ENCODE measurements around the gene CEBPE. TPM values are rescaled to one million over a fixed set of nuclear protein-coding genes. Genes with fewer than 3 reads are reported as not detected.

CEBPE gene
- total and polyA plus RNA-seq, 2 donors (not counting 3 experiments of a cell fraction or from before 2014, with no cell fraction given), result not detected

DNA sequence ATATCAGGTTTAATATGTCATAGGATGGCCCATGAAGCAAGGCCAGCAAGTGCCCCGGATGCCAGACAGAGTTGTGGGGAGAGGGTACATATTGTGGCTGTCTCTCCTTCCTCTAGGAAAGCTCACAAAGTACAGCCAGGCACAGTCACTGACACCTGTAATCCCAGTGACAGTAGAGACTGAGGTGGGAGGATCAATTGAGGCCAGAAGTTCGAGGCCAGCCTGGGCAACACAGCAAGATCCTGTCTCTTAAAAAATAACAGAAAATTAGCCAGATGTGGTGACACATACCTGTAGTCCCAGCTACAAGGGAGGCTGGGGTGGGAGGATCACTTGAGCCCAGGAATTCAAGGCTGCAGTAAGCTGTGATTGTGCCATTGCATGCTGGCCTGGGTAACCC, 32.3 kb upstream of the CEBPE start:
- Histone ChIP-seq H3K27ac (ENCODE audit: insufficient read depth, low read depth, low read length) (no peak overlapping the region), H3K9me1 (replicated peaks; ENCODE audit: control insufficient read depth, extremely low read depth, insufficient read depth, low read length) (no peaks in the 10 kb centered on the region), H3K79me2 (ENCODE audit: control insufficient read depth, insufficient read depth, low read length) (no peaks in the 10 kb centered on the region), H3K4me2 (ENCODE audit: insufficient read depth, low read length) (no peak overlapping the region), H3K4me3 (replicated peaks in 1 of 3; ENCODE audit: insufficient read depth in 1 of 3, low read depth in 1 of 3, low read length in 3 of 3) (no peak overlapping the region), H3K27me3 (ENCODE audit: control insufficient read depth in 2 of 2, insufficient read depth in 2 of 2, low read length in 2 of 2) (no peaks in the 10 kb centered on the region), H3K9ac (replicated peaks; ENCODE audit: extremely low read depth, insufficient read depth, low read length) (no peak overlapping the region), H4K20me1 (replicated peaks; ENCODE audit: control insufficient read depth, extremely low read depth, insufficient read depth, low read length) (no peaks in the 10 kb centered on the region), H2AFZ (ENCODE audit: low read depth, low read length) (no peak overlapping the region), H3K9me3 (replicated peaks; ENCODE audit: control insufficient read depth, insufficient read depth, low read length) (no peaks in the 10 kb centered on the region), H3K36me3 (ENCODE audit: control insufficient read depth in 2 of 2, extremely low read depth in 1 of 2, insufficient read depth in 2 of 2, low read length in 2 of 2) (no peaks in the 10 kb centered on the region), H3K4me1 (ENCODE audit: control insufficient read depth, extremely low read depth, insufficient read depth, low read length) (peaks cover 17% of the 10 kb centered on the region)
- no peak for DNase-seq (ENCODE audit: low read depth, low spot score)
- ChIA-PET POLR2A (interaction anchor here (0.7 kb wide), 1 partner anchor 30 kb away, joined by 11 read pairs; no protein-coding TSS in a partner anchor), CTCF (interaction anchor here (2.6 kb wide), 1 partner anchor 30 kb away, joined by 24 read pairs; no protein-coding TSS in a partner anchor)
- intact Hi-C loops (cut with micrococcal nuclease), result no loop called here
- no peak for FAIRE-seq
- TF ChIP-seq POLR2A (IDR thresholded peaks at IDR 0.05; ENCODE audit: low read depth, low read length) (no peak), EZH2 (IDR thresholded peaks at IDR 0.05; ENCODE audit: borderline replicate concordance, low read depth, low read length, severe bottlenecking) (no peak), GATA2 (IDR thresholded peaks at IDR 0.05; ENCODE audit: insufficient read depth, insufficient read length, low read depth, low read length) (no peak), MYC (IDR thresholded peaks at IDR 0.05; ENCODE audit: low read depth, low read length) (no peak)
- TF ChIP-seq, protein P1, sequence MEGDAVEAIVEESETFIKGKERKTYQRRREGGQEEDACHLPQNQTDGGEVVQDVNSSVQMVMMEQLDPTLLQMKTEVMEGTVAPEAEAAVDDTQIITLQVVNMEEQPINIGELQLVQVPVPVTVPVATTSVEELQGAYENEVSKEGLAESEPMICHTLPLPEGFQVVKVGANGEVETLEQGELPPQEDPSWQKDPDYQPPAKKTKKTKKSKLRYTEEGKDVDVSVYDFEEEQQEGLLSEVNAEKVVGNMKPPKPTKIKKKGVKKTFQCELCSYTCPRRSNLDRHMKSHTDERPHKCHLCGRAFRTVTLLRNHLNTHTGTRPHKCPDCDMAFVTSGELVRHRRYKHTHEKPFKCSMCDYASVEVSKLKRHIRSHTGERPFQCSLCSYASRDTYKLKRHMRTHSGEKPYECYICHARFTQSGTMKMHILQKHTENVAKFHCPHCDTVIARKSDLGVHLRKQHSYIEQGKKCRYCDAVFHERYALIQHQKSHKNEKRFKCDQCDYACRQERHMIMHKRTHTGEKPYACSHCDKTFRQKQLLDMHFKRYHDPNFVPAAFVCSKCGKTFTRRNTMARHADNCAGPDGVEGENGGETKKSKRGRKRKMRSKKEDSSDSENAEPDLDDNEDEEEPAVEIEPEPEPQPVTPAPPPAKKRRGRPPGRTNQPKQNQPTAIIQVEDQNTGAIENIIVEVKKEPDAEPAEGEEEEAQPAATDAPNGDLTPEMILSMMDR (IDR thresholded peaks at IDR 0.05; ENCODE audit: extremely low read depth in 1 of 2, insufficient read depth in 1 of 2, low read depth in 1 of 2, low read length in 2 of 2), result no peak
- TF ChIP-seq, protein P2, sequence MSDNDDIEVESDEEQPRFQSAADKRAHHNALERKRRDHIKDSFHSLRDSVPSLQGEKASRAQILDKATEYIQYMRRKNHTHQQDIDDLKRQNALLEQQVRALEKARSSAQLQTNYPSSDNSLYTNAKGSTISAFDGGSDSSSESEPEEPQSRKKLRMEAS (IDR thresholded peaks at IDR 0.05; ENCODE audit: insufficient read depth, insufficient read length), result no peak
- dilution Hi-C loops (cut with MboI; ENCODE audit: extremely low pct_ligation_motif_present, low sequenced_read_pairs), result no loop called here
- BruUV-seq (replicated peaks), result no TSS peak

Data from endothelial cell of umbilical vein (primary cell).